Measurements from ENCODE around the gene SMCO4. TPM values are rescaled to one million over a fixed set of nuclear protein-coding genes. Genes with fewer than 3 reads are reported as not detected.

SMCO4 gene
- total RNA-seq, 1 donor from 2014 or later = 35.1 TPM

GRCh38 chr11:93568726-93569125 lies 25.5 kb upstream of the SMCO4 start:
- TF ChIP-seq EZH2 (IDR thresholded peaks at IDR 0.05) (no peak), CTCF (IDR thresholded peaks at IDR 0.05) (no peak), EZH2phosphoT487 (IDR thresholded peaks at IDR 0.05) (no peak)
- no peak for DNase-seq (ENCODE audit: low spot score)
- Mint-ChIP-seq H3K36me3 (no peaks in the 10 kb centered on the region), H3K27me3 (ENCODE audit: insufficient read depth, low read depth) (no peaks in the 10 kb centered on the region), H3K4me3 (no peak overlapping the region), H3K9me3 (no peaks in the 10 kb centered on the region), H3K4me1 (peaks cover 5% of the 10 kb centered on the region), H3K27ac (no peak overlapping the region)
- no peaks in the 10 kb centered on the region for H3K36me3 ChIP-seq
- H3K27me3 ChIP-seq = no peaks in the 10 kb centered on the region
- H3K9me3 ChIP-seq (ENCODE audit: low read depth) = no peaks in the 10 kb centered on the region
- H3K9ac ChIP-seq = no peak overlapping the region
- no peak overlapping the region for H3K4me2 ChIP-seq
- no peaks in the 10 kb centered on the region for H4K20me1 ChIP-seq (ENCODE audit: low read depth)
- H2AFZ ChIP-seq (replicated peaks) = no peak overlapping the region
- no peak overlapping the region for H3K4me3 ChIP-seq
- no peak overlapping the region for H3K27ac ChIP-seq
- no peaks in the 10 kb centered on the region for H3K4me1 ChIP-seq
- no peaks in the 10 kb centered on the region for H3F3A ChIP-seq (ENCODE audit: low read depth)
- no peaks in the 10 kb centered on the region for H3K79me2 ChIP-seq (ENCODE audit: low read depth)

- TF ChIP-seq EZH2phosphoT487 (IDR thresholded peaks at IDR 0.05) (no peak), CTCF (IDR thresholded peaks at IDR 0.05) (no peak), EZH2 (IDR thresholded peaks at IDR 0.05) (no peak)
- Mint-ChIP-seq H3K27ac (no peak overlapping the region), H3K4me1 (peaks cover 5% of the 10 kb centered on the region), H3K9me3 (no peaks in the 10 kb centered on the region), H3K36me3 (no peaks in the 10 kb centered on the region), H3K27me3 (ENCODE audit: insufficient read depth, low read depth) (no peaks in the 10 kb centered on the region), H3K4me3 (no peak overlapping the region)
- Histone ChIP-seq H3K79me2 (ENCODE audit: low read depth) (no peaks in the 10 kb centered on the region), H3K27me3 (no peaks in the 10 kb centered on the region), H3K27ac (no peak overlapping the region), H2AFZ (replicated peaks) (no peak overlapping the region), H3K36me3 (no peaks in the 10 kb centered on the region), H3K4me2 (no peak overlapping the region), H4K20me1 (ENCODE audit: low read depth) (no peaks in the 10 kb centered on the region), H3F3A (ENCODE audit: low read depth) (no peaks in the 10 kb centered on the region), H3K4me1 (no peaks in the 10 kb centered on the region), H3K9me3 (ENCODE audit: low read depth) (no peaks in the 10 kb centered on the region), H3K9ac (no peak overlapping the region), H3K4me3 (no peak overlapping the region)
- DNase-seq (ENCODE audit: low spot score) = no peak
Measured at GRCh38 chr11:93567401-93567895, 24.3 kb upstream of the SMCO4 start.

GRCh38 chr11:93564895-93565294 lies 21.7 kb upstream of the SMCO4 start:
- no peaks in the 10 kb centered on the region for H3K9me3 Mint-ChIP-seq
- H3K4me1 Mint-ChIP-seq = no peaks in the 10 kb centered on the region
- Histone ChIP-seq H3K9ac (no peak overlapping the region), H3K79me2 (ENCODE audit: low read depth) (no peaks in the 10 kb centered on the region), H4K20me1 (ENCODE audit: low read depth) (no peaks in the 10 kb centered on the region), H2AFZ (replicated peaks) (no peak overlapping the region), H3K9me3 (ENCODE audit: low read depth) (no peaks in the 10 kb centered on the region), H3F3A (ENCODE audit: low read depth) (no peaks in the 10 kb centered on the region), H3K4me1 (no peaks in the 10 kb centered on the region), H3K27ac (no peak overlapping the region), H3K27me3 (no peaks in the 10 kb centered on the region), H3K36me3 (no peaks in the 10 kb centered on the region), H3K4me3 (no peak overlapping the region), H3K4me2 (no peak overlapping the region)
- H3K36me3 Mint-ChIP-seq = no peaks in the 10 kb centered on the region
- H3K27me3 Mint-ChIP-seq (ENCODE audit: insufficient read depth, low read depth) = no peaks in the 10 kb centered on the region
- no peak overlapping the region for H3K27ac Mint-ChIP-seq
- TF ChIP-seq EZH2 (IDR thresholded peaks at IDR 0.05) (no peak), EZH2phosphoT487 (IDR thresholded peaks at IDR 0.05) (no peak), CTCF (IDR thresholded peaks at IDR 0.05) (no peak)
- no peak overlapping the region for H3K4me3 Mint-ChIP-seq
- no peak for DNase-seq (ENCODE audit: low spot score)
